B cell (primary cell): ENCODE results near the gene ZC3H18. TPM values are rescaled to one million over a fixed set of nuclear protein-coding genes. Genes with fewer than 3 reads are reported as not detected.

Experiments used
- ATAC-seq: fragments of 200-7000 bp; cut with Tn5 transposase; one replicate; pipeline ENCODE4 v1.10.0; 2021; ENCODE audit warnings: low read depth, mild to moderate bottlenecking, moderate number of reproducible peaks, moderate library complexity
- CTCF ChIA-PET: fragments of 350-600 bp; sonication (Branson Sonifier 250); formaldehyde crosslinking; loops from one replicate; lab custom pipeline; 2021; ENCODE audit warnings: antibody characterized with exemption, inconsistent platforms; lab: Charles Lee
- POLR2A ChIA-PET: fragments of 350-600 bp; sonication (Branson Sonifier 250); formaldehyde crosslinking; loops from one replicate; lab custom pipeline; 2021; ENCODE audit warnings: antibody characterized with exemption; lab: Charles Lee
- DNase-seq: peaks from one replicate; pipeline ENCODE4 v3.0.0; 2013
- H2AFZ ChIP-seq: 2 replicates; pipeline ENCODE4 v1.6.1; 2012; ENCODE audit warnings: mild to moderate bottlenecking, low read depth, low read length; ENCODE audit not compliant: insufficient read depth, poor library complexity, severe bottlenecking
- H3K27ac ChIP-seq, 2 donors: 1 replicate in 1 of 2; 2 replicates in 1 of 2; pipeline ENCODE4 v1.5.1; 2012 to 2013; ENCODE audit warnings: low read length in 2 of 2, mild to moderate bottlenecking in 2 of 2, moderate library complexity in 1 of 2
- H3K27me3 ChIP-seq, 4 experiments: fragments of 200-600 bp in 1 of 4; sonication (generic) in 1 of 4; replicated peaks in 1 of 4; 1 replicate in 2 of 4; 2 replicates in 2 of 4; pipeline versions ENCODE4 v1.6.1 to v1.7.0; 2013 to 2016; ENCODE audit warnings: low read length in 3 of 4, mild to moderate bottlenecking in 2 of 4, mixed read lengths in 1 of 4, moderate library complexity in 1 of 4; ENCODE audit not compliant: insufficient read depth in 4 of 4, control insufficient read depth in 3 of 4; ENCODE audit errors: control extremely low read depth in 1 of 4
- H3K36me3 ChIP-seq, 2 experiments: replicated peaks in 1 of 2; 1 replicate in 1 of 2; 2 replicates in 1 of 2; pipeline versions ENCODE4 v1.6.1 to v1.7.1; 2013; ENCODE audit warnings: low read length in 1 of 2; ENCODE audit not compliant: insufficient read depth in 2 of 2, control insufficient read depth in 1 of 2; ENCODE audit errors: control extremely low read depth in 1 of 2, extremely low read depth in 1 of 2
- H3K4me1 ChIP-seq, 2 donors: fragments of 200-600 bp in 1 of 2; sonication (generic) in 1 of 2; 1 replicate in 1 of 2; 2 replicates in 1 of 2; pipeline versions ENCODE4 v1.5.1 to v1.6.1; 2013 to 2017; ENCODE audit warnings: low read length in 2 of 2; ENCODE audit not compliant: control insufficient read depth in 2 of 2, insufficient read depth in 2 of 2
- H3K4me2 ChIP-seq: replicated peaks from 2 replicates; pipeline ENCODE3; 2012; ENCODE audit warnings: mild to moderate bottlenecking, low read depth, low read length; ENCODE audit not compliant: poor library complexity, severe bottlenecking
- H3K4me3 ChIP-seq, 5 experiments: fragments of 200-600 bp in 1 of 5; sonication (generic) in 1 of 5; 1 replicate in 3 of 5; 2 replicates in 2 of 5; pipeline versions ENCODE4 v1.5.1 to v1.7.0; 2011 to 2016; ENCODE audit warnings: low read length in 4 of 5, mild to moderate bottlenecking in 4 of 5, low read depth in 2 of 5, control low read depth in 1 of 5, moderate library complexity in 1 of 5; ENCODE audit not compliant: insufficient read depth in 1 of 5; ENCODE audit errors: control extremely low read depth in 1 of 5, extremely low read depth in 1 of 5
- H3K79me2 ChIP-seq: fragments of 200-600 bp; sonication (generic); one replicate; pipeline ENCODE4 v1.6.0; 2016; ENCODE audit warnings: low read length; ENCODE audit not compliant: control insufficient read depth, insufficient read depth
- H3K9ac ChIP-seq: fragments of 200-600 bp; sonication (generic); 2 replicates; pipeline ENCODE4 v1.6.1; 2017; ENCODE audit warnings: mild to moderate bottlenecking, low read length, moderate library complexity
- H3K9me3 ChIP-seq, 3 donors: one replicate each; pipeline versions ENCODE4 v1.6.1 to v1.7.1; 2013; ENCODE audit warnings: low read length in 2 of 3; ENCODE audit not compliant: control insufficient read depth in 2 of 3, insufficient read depth in 1 of 3; ENCODE audit errors: control extremely low read depth in 1 of 3
- H4K20me1 ChIP-seq: 2 replicates; pipeline ENCODE4 v1.6.0; 2012; ENCODE audit warnings: mild to moderate bottlenecking, low read length; ENCODE audit not compliant: insufficient read depth, control insufficient read depth, poor library complexity, severe bottlenecking
- H3K27ac Mint-ChIP-seq: one replicate; pipeline ENCODE4 v1.8.0; 2021; ENCODE audit warnings: mixed read lengths
- H3K27me3 Mint-ChIP-seq: one replicate; pipeline ENCODE4 v1.8.0; 2021; ENCODE audit warnings: mixed read lengths
- H3K4me1 Mint-ChIP-seq: one replicate; pipeline ENCODE4 v1.8.0; 2021; ENCODE audit warnings: mixed read lengths
- H3K4me3 Mint-ChIP-seq: one replicate; pipeline ENCODE4 v1.8.0; 2021; ENCODE audit warnings: mixed read lengths
- H3K9me3 Mint-ChIP-seq: one replicate; pipeline ENCODE4 v1.8.0; 2022; ENCODE audit warnings: mixed read lengths; ENCODE audit not compliant: insufficient read depth
- CTCF ChIP-seq: fragments of 200-600 bp; IDR thresholded peaks from one replicate; pipeline ENCODE4 v1.8.0; 2022; ENCODE audit warnings: antibody characterized with exemption, mild to moderate bottlenecking
- EZH2 ChIP-seq: IDR thresholded peaks from 2 replicates; pipeline ENCODE4 v1.6.1; 2012; ENCODE audit warnings: borderline replicate concordance, low read depth, mild to moderate bottlenecking, moderate library complexity, low read length; ENCODE audit not compliant: insufficient read depth, poor library complexity, severe bottlenecking
- WGBS: methylation state at CpG from one replicate; pipeline ENCODE4 v1.1.5; 2013; ENCODE audit warnings: missing lambda C conversion rate; ENCODE audit not compliant: insufficient coverage; 5-methylcytosine and 5-hydroxymethylcytosine counted together
- intact Hi-C: fragments of 100-400 bp; cut with micrococcal nuclease; formaldehyde crosslinking; loops from one replicate; pipeline ENCODE4 v1.10.0; 2022
- polyA plus RNA-seq: library from polyadenylated mRNA; depleted of rRNA; stranded (reverse); fragments of >200 nt; gene quantifications from 2 replicates; pipeline ENCODE4 v1.2.3, GENCODE V29; 2012
- total RNA-seq, 2 donors: library from RNA; stranded (reverse); fragments of 120-200 nt in 1 of 2; gene quantifications; 1 replicate in 1 of 2; 2 replicates in 1 of 2; pipeline versions ENCODE4 v1.2.3 to v1.2.4, GENCODE V29; 2013 to 2022

Gene ZC3H18
- total and polyA plus RNA-seq, 2 donors (not counting 1 experiment from before 2014, with no cell fraction given): 40.4 to 74.2 TPM

GRCh38 chr16:88585269-88585668 is 15.1 kb downstream of the ZC3H18 start:
- H3K4me1 ChIP-seq: no peaks in the 10 kb centered on the region
- no peak overlapping the region for H3K4me3 ChIP-seq
- ChIA-PET CTCF (interaction anchor here (1.5 kb wide), 1 partner anchor 152 kb away, joined by 5 read pairs; no protein-coding TSS in a partner anchor), POLR2A (no interaction called here)
- peaks cover 86% of the 10 kb centered on the region for H4K20me1 ChIP-seq
- H3K27me3 ChIP-seq: no peaks in the 10 kb centered on the region
- no peak for DNase-seq
- Mint-ChIP-seq H3K27me3 (no peaks in the 10 kb centered on the region), H3K4me1 (peaks cover 8% of the 10 kb centered on the region), H3K9me3 (no peaks in the 10 kb centered on the region), H3K27ac (peak overlapping the region; percentile 26), H3K4me3 (no peak overlapping the region)
- no peak overlapping the region for H2AFZ ChIP-seq
- peaks cover 15 to 79% of the 10 kb centered on the region in 2 experiments for H3K36me3 ChIP-seq
- H3K9me3 ChIP-seq: no peaks in the 10 kb centered on the region
- H3K9ac ChIP-seq: no peak overlapping the region
- no peak for ATAC-seq
- intact Hi-C loops: no loop called here
- 94% methylated on average over 7 of the region's 8 CpGs for WGBS
- no peak overlapping the region for H3K27ac ChIP-seq
- TF ChIP-seq EZH2 (no peak), CTCF (no peak)
- H3K4me2 ChIP-seq: no peak overlapping the region
- peaks cover 83% of the 10 kb centered on the region for H3K79me2 ChIP-seq

- no peak overlapping the region for H3K27ac ChIP-seq
- ChIA-PET CTCF (interaction anchor here (1.5 kb wide), 1 partner anchor 151 kb away, joined by 5 read pairs; no protein-coding TSS in a partner anchor), POLR2A (no interaction called here)
- no peak overlapping the region for H3K4me3 ChIP-seq
- ATAC-seq (no peak), DNase-seq (no peak)
- Mint-ChIP-seq H3K9me3 (no peaks in the 10 kb centered on the region), H3K27me3 (no peaks in the 10 kb centered on the region), H3K27ac (no peak overlapping the region), H3K4me1 (peaks cover 8% of the 10 kb centered on the region), H3K4me3 (no peak overlapping the region)
- H3K9me3 ChIP-seq: no peaks in the 10 kb centered on the region
- peaks cover 78% of the 10 kb centered on the region for H4K20me1 ChIP-seq
- no peaks in the 10 kb centered on the region for H3K4me1 ChIP-seq
- WGBS: 98% methylated on average over 8 of the region's 13 CpGs
- intact Hi-C loops: no loop called here
- peaks cover 15 to 75% of the 10 kb centered on the region in 2 experiments for H3K36me3 ChIP-seq
- H3K9ac ChIP-seq: no peak overlapping the region
- no peaks in the 10 kb centered on the region for H3K27me3 ChIP-seq
- H3K4me2 ChIP-seq: no peak overlapping the region
- no peak for TF ChIP-seq CTCF
- no peak for TF ChIP-seq EZH2
- peaks cover 82% of the 10 kb centered on the region for H3K79me2 ChIP-seq
- no peak overlapping the region for H2AFZ ChIP-seq
Observed at GRCh38 chr16:88585927-88586581, 15.9 kb downstream of the ZC3H18 start.
